GM12878 (cell line): ENCODE results near the gene LHX2. TPM values are rescaled to one million over a fixed set of nuclear protein-coding genes. Genes with fewer than 3 reads are reported as not detected.

ENCODE experiments used
- ATAC-seq: fragments of 200-7000 bp; cut with Tn5 transposase; 3 replicates; pipeline ENCODE4 v1.9.1; 2020; ENCODE audit warnings: mild to moderate bottlenecking, moderate library complexity
- BruUV-seq: library from RNA; stranded (reverse); fragments of 400-500 nt; replicated peaks from 2 replicates; lab custom pipeline; 2021; lab: Mats Ljungman, UMichigan
- CTCF ChIA-PET: fragments of 300-600 bp; sonication (Branson Sonifier 250); formaldehyde crosslinking; extraction: SDS; loops from one replicate; lab custom pipeline; 2021; ENCODE audit warnings: inconsistent platforms; lab: Yijun Ruan, JAX
- POLR2A ChIA-PET: fragments of 350-600 bp; formaldehyde crosslinking; extraction: SDS; loops from one replicate; lab custom pipeline; 2021; ENCODE audit warnings: inconsistent platforms; lab: Charles Lee
- RAD21 ChIA-PET: fragments of 300-600 bp; sonication (Branson Sonifier 250); formaldehyde crosslinking; loops from one replicate; lab custom pipeline; 2023; ENCODE audit warnings: antibody characterized with exemption; ENCODE audit not compliant: unreplicated experiment; lab: Charles Lee
- SMC1A ChIA-PET: fragments of 300-600 bp; sonication (Branson Sonifier 250); formaldehyde crosslinking; loops from one replicate; lab custom pipeline; 2023; ENCODE audit not compliant: unreplicated experiment, uncharacterized antibody; lab: Charles Lee
- DNase-seq: peaks from one replicate; pipeline ENCODE4 v3.0.0-alpha.2; 2011; ENCODE audit warnings: low read depth, low spot score
- FAIRE-seq: peaks from 3 replicates; lab custom pipeline; 2011; peaks lifted over from hg19 to GRCh38; lab: Jason Lieb, UNC
- H2AFZ ChIP-seq: 2 replicates; pipeline ENCODE4 v1.6.0; 2011; ENCODE audit warnings: low read depth, low read length, control low read depth; ENCODE audit not compliant: control insufficient read depth
- H3K27ac ChIP-seq: 2 replicates; pipeline ENCODE4 v1.5.1; 2011; ENCODE audit warnings: control low read depth; ENCODE audit not compliant: control insufficient read depth, insufficient read depth
- H3K27me3 ChIP-seq, 2 experiments: replicated peaks in 1 of 2; 2 replicates each; pipeline versions ENCODE4 v1.6.0 to v1.6.1; 2011; ENCODE audit warnings: low read length in 1 of 2; ENCODE audit not compliant: control insufficient read depth in 2 of 2, insufficient read depth in 2 of 2
- H3K36me3 ChIP-seq, 2 experiments: 2 replicates each; pipeline ENCODE4 v1.5.1; 2011; ENCODE audit warnings: low read length in 1 of 2; ENCODE audit not compliant: control insufficient read depth in 2 of 2, insufficient read depth in 2 of 2
- H3K4me1 ChIP-seq: 2 replicates; pipeline ENCODE4 v1.6.1; 2011; ENCODE audit warnings: mild to moderate bottlenecking, low read length, moderate library complexity, mixed read lengths; ENCODE audit not compliant: control insufficient read depth, insufficient read depth
- H3K4me2 ChIP-seq: 2 replicates; pipeline ENCODE4 v1.6.0; 2011; ENCODE audit warnings: control low read depth; ENCODE audit not compliant: control insufficient read depth, insufficient read depth
- H3K4me3 ChIP-seq: fragments of 200-600 bp; sonication (generic); 2 replicates; pipeline ENCODE4 v1.5.1; 2016
- H3K79me2 ChIP-seq: 2 replicates; pipeline ENCODE4 v1.6.0; 2011; ENCODE audit warnings: low read length; ENCODE audit not compliant: control insufficient read depth, insufficient read depth
- H3K9ac ChIP-seq: 2 replicates; pipeline ENCODE4 v1.8.0; 2011; ENCODE audit warnings: low read length, control low read depth, mixed read lengths; ENCODE audit not compliant: control insufficient read depth, insufficient read depth
- H3K9me3 ChIP-seq: replicated peaks from 3 replicates; pipeline ENCODE4 v1.5.1; 2011; ENCODE audit warnings: mild to moderate bottlenecking, low read length; ENCODE audit not compliant: control insufficient read depth, insufficient read depth
- H4K20me1 ChIP-seq: 2 replicates; pipeline ENCODE4 v1.6.0; 2011; ENCODE audit not compliant: control insufficient read depth, insufficient read depth
- CTCF ChIP-seq, 3 experiments: IDR thresholded peaks in 2 of 3; conservative IDR thresholded peaks in 1 of 3; 2 replicates each; pipeline ENCODE4 v1.5.1; 2011; ENCODE audit warnings: low read depth in 3 of 3, low read length in 3 of 3, mild to moderate bottlenecking in 3 of 3, control low read depth in 2 of 3, moderate library complexity in 2 of 3, inconsistent platforms in 1 of 3, mixed read lengths in 1 of 3; ENCODE audit not compliant: control insufficient read depth in 2 of 3, insufficient read depth in 1 of 3; ENCODE audit errors: extremely low read depth in 1 of 3
- KDM1A ChIP-seq: fragments of 200-600 bp; sonication (generic); IDR thresholded peaks from 2 replicates; pipeline ENCODE4 v1.6.1; 2016; ENCODE audit warnings: borderline replicate concordance
- PBX3 ChIP-seq: IDR thresholded peaks from 2 replicates; pipeline ENCODE4 v1.6.1; 2011; ENCODE audit warnings: mild to moderate bottlenecking, low read depth, low read length, moderate library complexity; ENCODE audit not compliant: insufficient replicate concordance
- SMARCA5 ChIP-seq: fragments of 450-650 bp; IDR thresholded peaks from 2 replicates; pipeline ENCODE4 v1.6.1; 2017; ENCODE audit warnings: mild to moderate bottlenecking
- TCF12 ChIP-seq: IDR thresholded peaks from 2 replicates; pipeline ENCODE4 v1.6.1; 2011; ENCODE audit warnings: low read depth, mild to moderate bottlenecking, low read length
- USF1 ChIP-seq: IDR thresholded peaks from 2 replicates; pipeline ENCODE4 v1.6.1; 2011; ENCODE audit warnings: borderline replicate concordance, low read depth, mild to moderate bottlenecking, moderate library complexity, mixed read lengths, low read length; ENCODE audit not compliant: insufficient read depth; ENCODE audit errors: extremely low read length
- ZNF217 ChIP-seq: fragments of 450-650 bp; IDR thresholded peaks from 2 replicates; pipeline ENCODE4 v1.6.1; 2017; ENCODE audit warnings: antibody characterized with exemption, mild to moderate bottlenecking
- ZZZ3 ChIP-seq: IDR thresholded peaks from 2 replicates; pipeline ENCODE4 v1.6.1; 2011; ENCODE audit warnings: low read depth; ENCODE audit not compliant: control insufficient read depth, insufficient read length
- WGBS: methylation state at CpG from one replicate; pipeline ENCODE4 v1.1.6; 2016; ENCODE audit warnings: low lambda C conversion rate; ENCODE audit not compliant: insufficient replicate concordance, insufficient coverage; ENCODE audit errors: missing lambda C conversion rate; 5-methylcytosine and 5-hydroxymethylcytosine counted together
- in situ Hi-C: fragments of 300-500 bp; cut with MboI; formaldehyde crosslinking; loops from 9 replicates; pipeline ENCODE4 v1.14.3; 2018; ENCODE audit warnings: mixed read lengths
- intact Hi-C: fragments of 100-400 bp; cut with micrococcal nuclease; formaldehyde crosslinking; loops from one replicate; pipeline ENCODE4 v1.14.2; 2022; ENCODE audit not compliant: unreplicated experiment
- polyA plus RNA-seq, 11 experiments: library from polyadenylated mRNA; depleted of rRNA in 4 of 11; unstranded in 6 of 11; stranded (reverse) in 5 of 11; fragments of >200 nt; fragmentation: Nextera tagmentation in 4 of 11; fragmentation: Illumina TruSeq in 1 of 11; extraction: Ambion mirVana in 4 of 11; extraction: Trizol in 1 of 11; gene quantifications; 1 replicate in 1 of 11; 2 replicates in 10 of 11; pipeline versions ENCODE4 v1.2.1 to v1.2.3, GENCODE V29; 2011 to 2016; ENCODE audit warnings: inconsistent platforms in 2 of 11, missing spikeins in 2 of 11, low read depth in 1 of 11
- total RNA-seq, 4 experiments: library from RNA; depleted of rRNA in 3 of 4; stranded (reverse); fragments of >200 nt in 3 of 4; fragmentation: Illumina TruSeq in 1 of 4; extraction: Trizol in 1 of 4; gene quantifications; 2 replicates each; pipeline versions ENCODE4 v1.2.1 to v1.2.3, GENCODE V29; 2013 to 2021
- TF ChIP-seq, protein P1 (sequence below): fragments of 450-650 bp; IDR thresholded peaks from 2 replicates; pipeline ENCODE4 v1.6.1; 2017; ENCODE audit warnings: mild to moderate bottlenecking, moderate library complexity

The LHX2 gene
- total and polyA plus RNA-seq, 10 of the 15 experiments (the other 5 are each of a cell fraction or from before 2014, with no cell fraction given) = 0.82 to 69.8 (median 5.3) TPM

GRCh38 chr9:124038790-124039633 is 27.4 kb downstream of the LHX2 start:
- intact Hi-C loops (no loop called here), in situ Hi-C loops (no loop called here)
- no peak for DNase-seq
- FAIRE-seq = no peak
- ChIA-PET SMC1A (interaction anchor here (0.6 to 6.6 kb wide), 32 partner anchors 8 to 497 kb away, joined by 3 to 90 read pairs (median 5); no protein-coding TSS in a partner anchor), RAD21 (interaction anchor here (0.6 to 5.4 kb wide), 25 partner anchors 16 to 685 kb away, joined by 3 to 89 read pairs (median 10); partner anchors contain the start of genes CRB2 and LHX2), CTCF (interaction anchor here (0.5 to 6.3 kb wide), 28 partner anchors 9 to 879 kb away, joined by 3 to 161 read pairs (median 5); no protein-coding TSS in a partner anchor), POLR2A (interaction anchor here (0.9 to 1.6 kb wide), 2 partner anchors 29 to 440 kb away, joined by 3 to 4 read pairs; no protein-coding TSS in a partner anchor)
- Histone ChIP-seq H4K20me1 (no peaks in the 10 kb centered on the region), H2AFZ (no peak overlapping the region), H3K9me3 (no peaks in the 10 kb centered on the region; the same call in 2 of the 3 replicates), H3K79me2 (no peaks in the 10 kb centered on the region), H3K9ac (no peak overlapping the region), H3K4me1 (peaks cover 6% of the 10 kb centered on the region), H3K27ac (no peak overlapping the region), H3K27me3 (peaks cover 2 to 3% of the 10 kb centered on the region in 2 experiments; a peak in 3 of 4 replicates), H3K36me3 (no peaks in the 10 kb centered on the region), H3K4me3 (no peak overlapping the region), H3K4me2 (no peak overlapping the region)
- BruUV-seq = no TSS peak
- WGBS = 33% methylated on average over 9 of the region's 9 CpGs
- peak; percentile 31; the same call in 2 of the 3 replicates for ATAC-seq
- TF ChIP-seq USF1 (no peak), TCF12 (no peak), ZZZ3 (no peak), CTCF (IDR thresholded peaks at IDR 0.05 in 2 of 3, conservative IDR thresholded peaks at IDR 0.05 in 1 of 3; ENCODE audit: control insufficient read depth in 2 of 3, extremely low read depth in 1 of 3, insufficient read depth in 1 of 3, low read depth in 3 of 3, low read length in 3 of 3) (peak; percentile 13 to 18 (median 18); a peak in 2 of 6 replicates), SMARCA5 (peak; percentile 40; the same call in 1 of the 2 replicates), ZNF217 (0 out of 2 replicates have a peak, but pooled peaks have one; percentile 32), PBX3 (no peak), KDM1A (no peak)
- TF ChIP-seq, protein P1, sequence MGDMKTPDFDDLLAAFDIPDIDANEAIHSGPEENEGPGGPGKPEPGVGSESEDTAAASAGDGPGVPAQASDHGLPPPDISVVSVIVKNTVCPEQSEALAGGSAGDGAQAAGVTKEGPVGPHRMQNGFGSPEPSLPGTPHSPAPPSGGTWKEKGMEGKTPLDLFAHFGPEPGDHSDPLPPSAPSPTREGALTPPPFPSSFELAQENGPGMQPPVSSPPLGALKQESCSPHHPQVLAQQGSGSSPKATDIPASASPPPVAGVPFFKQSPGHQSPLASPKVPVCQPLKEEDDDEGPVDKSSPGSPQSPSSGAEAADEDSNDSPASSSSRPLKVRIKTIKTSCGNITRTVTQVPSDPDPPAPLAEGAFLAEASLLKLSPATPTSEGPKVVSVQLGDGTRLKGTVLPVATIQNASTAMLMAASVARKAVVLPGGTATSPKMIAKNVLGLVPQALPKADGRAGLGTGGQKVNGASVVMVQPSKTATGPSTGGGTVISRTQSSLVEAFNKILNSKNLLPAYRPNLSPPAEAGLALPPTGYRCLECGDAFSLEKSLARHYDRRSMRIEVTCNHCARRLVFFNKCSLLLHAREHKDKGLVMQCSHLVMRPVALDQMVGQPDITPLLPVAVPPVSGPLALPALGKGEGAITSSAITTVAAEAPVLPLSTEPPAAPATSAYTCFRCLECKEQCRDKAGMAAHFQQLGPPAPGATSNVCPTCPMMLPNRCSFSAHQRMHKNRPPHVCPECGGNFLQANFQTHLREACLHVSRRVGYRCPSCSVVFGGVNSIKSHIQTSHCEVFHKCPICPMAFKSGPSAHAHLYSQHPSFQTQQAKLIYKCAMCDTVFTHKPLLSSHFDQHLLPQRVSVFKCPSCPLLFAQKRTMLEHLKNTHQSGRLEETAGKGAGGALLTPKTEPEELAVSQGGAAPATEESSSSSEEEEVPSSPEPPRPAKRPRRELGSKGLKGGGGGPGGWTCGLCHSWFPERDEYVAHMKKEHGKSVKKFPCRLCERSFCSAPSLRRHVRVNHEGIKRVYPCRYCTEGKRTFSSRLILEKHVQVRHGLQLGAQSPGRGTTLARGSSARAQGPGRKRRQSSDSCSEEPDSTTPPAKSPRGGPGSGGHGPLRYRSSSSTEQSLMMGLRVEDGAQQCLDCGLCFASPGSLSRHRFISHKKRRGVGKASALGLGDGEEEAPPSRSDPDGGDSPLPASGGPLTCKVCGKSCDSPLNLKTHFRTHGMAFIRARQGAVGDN = no peak
